HL-60 (cell line): Measurements from ENCODE around the gene TPST1.

Experiments
- CTCF ChIP-seq: IDR thresholded peaks from one replicate; pipeline ENCODE4 v1.5.1; 2011; ENCODE audit warnings: low read length, control low read depth, inconsistent platforms; ENCODE audit not compliant: insufficient read depth
- POLR2AphosphoS5 ChIP-seq: IDR thresholded peaks from 2 replicates; pipeline ENCODE4 v1.6.1; 2012; ENCODE audit warnings: low read depth
- REST ChIP-seq: IDR thresholded peaks from 2 replicates; pipeline ENCODE4 v1.6.1; 2012; ENCODE audit warnings: low read depth; ENCODE audit not compliant: insufficient replicate concordance

- TF ChIP-seq CTCF (no peak), REST (no peak), POLR2AphosphoS5 (no peak)
These were observed 53.3 kb downstream of the TPST1 start for GRCh38 chr7:66258409-66258808.
